Muscle of leg (tissue), 11 donors: ENCODE measurements around the gene SUPT3H. TPM values are rescaled to one million over a fixed set of nuclear protein-coding genes. Genes with fewer than 3 reads are reported as not detected.
A peak's percentile ranks its signal among the peaks of the same experiment; 100 is the strongest.
"Not testable (repeated sequence)": the region's sequence is repeated elsewhere in the genome, so short reads cannot be mapped to it uniquely, and the experiment has no call there.

ENCODE experiments used
- DNase-seq: peaks from one replicate; pipeline ENCODE4 v3.0.0; 2013
- H3K27ac ChIP-seq: one replicate; pipeline ENCODE4 v1.5.1; 2013; ENCODE audit warnings: mild to moderate bottlenecking, low read length, control low read depth
- H3K27me3 ChIP-seq: one replicate; pipeline ENCODE4 v1.6.1; 2013; ENCODE audit warnings: low read length; ENCODE audit not compliant: control insufficient read depth, insufficient read depth
- H3K36me3 ChIP-seq: one replicate; pipeline ENCODE4 v1.6.1; 2013; ENCODE audit warnings: low read length; ENCODE audit not compliant: control insufficient read depth, insufficient read depth
- H3K4me1 ChIP-seq: one replicate; pipeline ENCODE4 v1.6.1; 2013; ENCODE audit warnings: low read length; ENCODE audit not compliant: control insufficient read depth, insufficient read depth
- H3K4me3 ChIP-seq: one replicate; pipeline ENCODE4 v1.5.1; 2013; ENCODE audit warnings: low read length, control low read depth
- H3K9me3 ChIP-seq: replicated peaks from 2 replicates; pipeline ENCODE4 v1.6.1; 2013; ENCODE audit warnings: low read depth, low read length; ENCODE audit not compliant: control insufficient read depth
- WGBS: methylation state at CpG from one replicate; pipeline ENCODE4 v1.1.5; 2013; ENCODE audit warnings: missing lambda C conversion rate; ENCODE audit not compliant: insufficient coverage; 5-methylcytosine and 5-hydroxymethylcytosine counted together
- polyA plus RNA-seq, 8 donors: library from polyadenylated mRNA; unstranded; fragments of 120-200 nt; gene quantifications; one replicate each; pipeline versions ENCODE4 v1.2.1 to v1.2.3, GENCODE V29; 2013; ENCODE audit warnings: inconsistent platforms in 1 of 8, low replicate concordance in 1 of 8; ENCODE audit not compliant: insufficient read length in 8 of 8, insufficient read depth in 1 of 8
- total RNA-seq: library from RNA; stranded (reverse); fragments of 120-200 nt; gene quantifications from one replicate; pipeline ENCODE4 v1.2.4, GENCODE V29; 2013

The SUPT3H gene
- total and polyA plus RNA-seq, 9 donors: 8.3 to 13.7 (median 10.7) TPM

GRCh38 chr6:45049188-45049843, 328.4 kb downstream of the SUPT3H start:
- no CpG with 5 or more reads among the region's 5 CpGs for WGBS
- no peak overlapping the region for H3K27ac ChIP-seq
- no peaks in the 10 kb centered on the region for H3K27me3 ChIP-seq
- peak; percentile 52 for DNase-seq
- H3K36me3 ChIP-seq: no peaks in the 10 kb centered on the region
- no peaks in the 10 kb centered on the region for H3K9me3 ChIP-seq
- no peak overlapping the region for H3K4me3 ChIP-seq
- no peaks in the 10 kb centered on the region for H3K4me1 ChIP-seq

DNA sequence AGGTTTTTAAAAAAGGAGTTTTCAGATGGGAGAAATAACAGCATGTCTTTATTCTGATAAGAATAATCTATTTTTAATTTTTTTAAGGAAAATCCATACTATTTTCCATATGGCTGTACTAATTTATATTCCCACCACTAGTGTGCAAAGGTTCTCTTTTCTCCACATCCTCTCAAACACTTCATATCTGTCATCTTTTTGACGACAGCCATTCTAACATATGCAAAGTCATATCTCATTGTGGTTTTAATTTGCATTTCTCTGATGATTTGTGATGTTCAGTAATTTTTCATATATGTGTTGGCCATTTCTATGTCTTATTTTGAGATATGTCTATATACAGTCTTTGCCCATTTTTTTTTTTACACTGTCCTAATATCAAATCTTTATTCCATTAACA, 330.2 kb downstream of the SUPT3H start:
- H3K27ac ChIP-seq: no peak overlapping the region
- WGBS: no CpG with 5 or more reads among the region's 1 CpG

DNA sequence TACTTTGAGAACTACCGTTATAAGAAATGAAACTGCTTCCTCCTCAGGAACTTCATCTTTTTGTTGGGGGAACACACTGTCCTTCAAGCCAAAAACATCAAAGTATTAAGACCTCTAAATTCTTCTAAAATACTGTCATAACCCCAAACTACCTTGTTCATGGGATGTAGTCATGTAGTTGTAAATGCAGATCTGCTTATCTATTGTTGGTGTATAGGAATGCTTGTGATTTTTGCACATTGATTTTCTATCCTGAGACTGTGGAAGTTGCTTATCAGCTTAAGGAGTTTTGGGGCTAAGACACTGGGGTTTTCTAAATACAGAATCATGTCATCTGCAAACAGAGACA, 332.5 kb downstream of the SUPT3H start:
- Histone ChIP-seq H3K4me3 (no peak overlapping the region), H3K4me1 (no peaks in the 10 kb centered on the region), H3K36me3 (no peaks in the 10 kb centered on the region), H3K27me3 (no peaks in the 10 kb centered on the region), H3K9me3 (no peaks in the 10 kb centered on the region), H3K27ac (no peak overlapping the region)
- no peak for DNase-seq
- WGBS: no CpG with 5 or more reads among the region's 1 CpG

More for the DNA sequence above, 330.2 kb downstream of the SUPT3H start:
- Histone ChIP-seq H3K27me3 (no peaks in the 10 kb centered on the region), H3K4me1 (no peaks in the 10 kb centered on the region), H3K4me3 (no peak overlapping the region), H3K36me3 (no peaks in the 10 kb centered on the region), H3K9me3 (no peaks in the 10 kb centered on the region)
- no peak for DNase-seq

GRCh38 chr6:45044510-45045252, 333.1 kb downstream of the SUPT3H start:
- Histone ChIP-seq H3K4me3 (no peak overlapping the region), H3K9me3 (no peaks in the 10 kb centered on the region), H3K36me3 (no peaks in the 10 kb centered on the region), H3K4me1 (no peaks in the 10 kb centered on the region), H3K27me3 (no peaks in the 10 kb centered on the region), H3K27ac (no peak overlapping the region)
- WGBS: no CpG with 5 or more reads among the region's 2 CpGs
- DNase-seq: no peak

GRCh38 chr6:45044086-45044485, 333.6 kb downstream of the SUPT3H start:
- Histone ChIP-seq H3K9me3 (no peaks in the 10 kb centered on the region), H3K27me3 (no peaks in the 10 kb centered on the region), H3K4me3 (no peak overlapping the region), H3K36me3 (no peaks in the 10 kb centered on the region), H3K27ac (no peak overlapping the region), H3K4me1 (no peaks in the 10 kb centered on the region)
- 100% methylated on average over 1 of the region's 2 CpGs for WGBS
- DNase-seq: no peak

DNA sequence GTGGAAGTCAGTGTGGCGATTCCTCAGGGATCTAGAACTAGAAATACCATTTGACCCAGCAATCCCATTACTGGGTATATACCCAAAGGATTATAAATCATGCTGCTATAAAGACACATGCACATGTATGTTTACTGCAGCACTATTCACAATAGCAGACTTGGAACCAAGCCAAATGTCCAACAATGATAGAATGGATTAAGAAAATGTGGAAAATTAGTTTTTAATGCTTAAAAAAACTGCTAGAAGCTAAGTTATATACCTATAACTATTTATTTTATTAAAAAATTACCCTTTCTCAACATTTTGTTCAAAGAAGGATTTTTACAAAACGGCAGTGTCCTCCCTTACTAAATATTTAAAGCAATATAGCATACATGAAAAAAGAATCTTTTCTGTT, 335.1 kb downstream of the SUPT3H start:
- H3K27me3 ChIP-seq: not testable (repeated sequence)

DNA sequence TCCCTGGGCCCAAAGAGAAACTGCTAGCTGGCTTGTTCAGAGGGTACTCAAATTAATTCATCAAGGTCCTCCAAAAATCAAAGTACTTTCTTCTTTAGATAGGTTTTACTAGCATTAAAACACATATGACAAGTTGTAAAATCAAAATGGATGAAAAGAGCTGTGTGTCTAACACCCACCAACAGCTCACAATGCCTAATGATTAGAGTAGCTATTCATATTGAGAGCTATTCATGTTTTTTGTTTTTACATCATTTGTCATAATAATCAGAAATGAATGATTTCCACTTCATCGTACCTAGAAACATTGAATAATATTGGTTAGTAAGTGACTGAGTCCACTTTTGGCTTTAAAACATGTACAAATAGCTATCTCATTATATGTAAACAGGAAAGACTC, 339.5 kb downstream of the SUPT3H start:
- WGBS: no CpG with 5 or more reads among the region's 1 CpG

More for the DNA sequence above, 335.1 kb downstream of the SUPT3H start:
- not testable (repeated sequence) for H3K9me3 ChIP-seq, H3K27ac ChIP-seq, H3K4me3 ChIP-seq, H3K36me3 ChIP-seq, DNase-seq, H3K4me1 ChIP-seq
- no CpG with 5 or more reads among the region's 2 CpGs for WGBS

GRCh38 chr6:45036103-45036502, 341.6 kb downstream of the SUPT3H start:
- WGBS: no CpG with 5 or more reads among the region's 3 CpGs
- no peaks in the 10 kb centered on the region for H3K36me3 ChIP-seq

More for the DNA sequence above, 339.5 kb downstream of the SUPT3H start:
- H3K4me3 ChIP-seq: no peak overlapping the region
- no peaks in the 10 kb centered on the region for H3K4me1 ChIP-seq
- no peak overlapping the region for H3K27ac ChIP-seq
- H3K27me3 ChIP-seq: no peaks in the 10 kb centered on the region
- no peaks in the 10 kb centered on the region for H3K9me3 ChIP-seq
- DNase-seq: no peak
- no peaks in the 10 kb centered on the region for H3K36me3 ChIP-seq

DNA sequence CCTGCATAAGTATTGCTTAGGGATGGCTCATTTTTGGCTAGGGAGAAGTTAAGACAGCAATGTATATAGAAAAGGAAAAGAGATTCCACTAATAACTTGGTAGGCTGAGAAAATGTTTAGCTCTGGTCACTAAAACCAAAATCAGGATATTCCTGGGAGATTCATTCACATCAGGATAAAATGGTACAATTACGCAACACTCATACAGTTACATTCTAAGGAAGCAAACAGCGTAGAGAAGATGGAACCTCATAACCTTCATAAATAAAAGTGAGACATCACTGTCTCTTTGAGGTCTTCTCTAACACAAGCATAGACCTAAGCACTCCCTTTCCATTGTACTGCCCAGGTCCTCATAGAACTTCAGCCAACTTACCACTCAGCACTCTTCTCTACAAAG, 345.3 kb downstream of the SUPT3H start:
- no peaks in the 10 kb centered on the region for H3K4me1 ChIP-seq
- H3K36me3 ChIP-seq: no peaks in the 10 kb centered on the region
- DNase-seq: no peak
- no peaks in the 10 kb centered on the region for H3K27me3 ChIP-seq
- H3K27ac ChIP-seq: no peak overlapping the region
- WGBS: 94% methylated on average over 2 of the region's 2 CpGs
- peaks cover 3% of the 10 kb centered on the region for H3K9me3 ChIP-seq
- H3K4me3 ChIP-seq: no peak overlapping the region

More at GRCh38 chr6:45036103-45036502, 341.6 kb downstream of the SUPT3H start:
- Histone ChIP-seq H3K4me1 (no peaks in the 10 kb centered on the region), H3K27ac (no peak overlapping the region), H3K9me3 (no peaks in the 10 kb centered on the region), H3K27me3 (no peaks in the 10 kb centered on the region), H3K4me3 (no peak overlapping the region)
- DNase-seq: no peak

DNA sequence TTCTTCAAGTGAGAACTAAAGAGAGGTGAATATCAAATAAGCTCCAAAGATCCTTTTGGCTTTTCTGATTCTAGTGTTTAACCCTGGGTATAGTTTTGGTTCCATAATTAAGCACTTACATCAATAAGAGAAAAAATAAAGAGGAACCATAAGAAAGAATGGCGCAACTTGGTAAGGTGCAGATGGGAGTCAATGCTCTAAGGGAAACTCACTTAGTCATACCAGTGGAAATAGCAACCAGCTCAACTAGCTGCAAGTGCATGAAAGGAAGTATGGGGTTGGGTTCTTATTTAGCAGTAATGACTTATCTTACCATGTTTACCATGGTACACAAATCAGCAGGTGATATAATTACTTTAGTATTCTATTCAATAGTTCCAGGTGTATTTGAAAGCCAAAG, 346.1 kb downstream of the SUPT3H start:
- Histone ChIP-seq H3K4me1 (no peaks in the 10 kb centered on the region), H3K27ac (no peak overlapping the region), H3K9me3 (peaks cover 8% of the 10 kb centered on the region), H3K4me3 (no peak overlapping the region), H3K36me3 (no peaks in the 10 kb centered on the region), H3K27me3 (no peaks in the 10 kb centered on the region)
- no CpG with 5 or more reads among the region's 1 CpG for WGBS
- peak; percentile 6 for DNase-seq
